A549 (cell line): Measurements from ENCODE around the gene COQ4.

Experiments
- CBX2 ChIP-seq: fragments of 200-600 bp; sonication (generic); IDR thresholded peaks from 2 replicates; pipeline ENCODE4 v1.6.1; 2016; ENCODE audit warnings: low read depth, mild to moderate bottlenecking, borderline replicate concordance
- CHD2 ChIP-seq: fragments of 150-350 bp; IDR thresholded peaks from 2 replicates; pipeline ENCODE4 v1.6.1; 2014; ENCODE audit warnings: low read length; ENCODE audit not compliant: partially characterized antibody
- CTCF ChIP-seq: fragments of >200 bp; sonication (Bioruptor Twin); formaldehyde crosslinking; IDR thresholded peaks from 3 replicates; pipeline ENCODE4 v1.5.1; 2016
- EP300 ChIP-seq, 2 experiments: fragments of >200 bp; sonication (Bioruptor Twin); formaldehyde crosslinking; IDR thresholded peaks; 2 replicates in 1 of 2; 3 replicates in 1 of 2; pipeline ENCODE4 v1.6.1; 2016 to 2017
- FOSL2 ChIP-seq, 2 experiments: fragments of 450-650 bp in 1 of 2; fragments of >200 bp in 1 of 2; sonication (Bioruptor Twin) in 1 of 2; formaldehyde crosslinking; IDR thresholded peaks; 2 replicates each; pipeline versions ENCODE4 v1.5.0 to v1.6.1; 2016 to 2020; ENCODE audit warnings: mild to moderate bottlenecking in 1 of 2, moderate library complexity in 1 of 2
- MAZ ChIP-seq: fragments of 150-350 bp; IDR thresholded peaks from 2 replicates; pipeline ENCODE4 v1.6.1; 2014; ENCODE audit warnings: antibody characterized with exemption, low read depth, low read length, borderline replicate concordance
- POLR2A ChIP-seq: IDR thresholded peaks from 2 replicates; pipeline ENCODE4 v1.6.1; 2012; ENCODE audit warnings: mild to moderate bottlenecking, low read length
- REST ChIP-seq: fragments of 200-600 bp; sonication (generic); IDR thresholded peaks from 2 replicates; pipeline ENCODE4 v1.6.1; 2016; ENCODE audit warnings: antibody characterized with exemption, mild to moderate bottlenecking, moderate library complexity
- ZC3H11A ChIP-seq: fragments of 450-650 bp; IDR thresholded peaks from 2 replicates; pipeline ENCODE4 v1.6.1; 2014; ENCODE audit warnings: antibody characterized with exemption, mild to moderate bottlenecking
- ZNF302 ChIP-seq: fragments of 250-450 bp; sonication (Bioruptor Pico); IDR thresholded peaks from 2 replicates; pipeline ENCODE4 v1.9.0; 2021; ENCODE audit warnings: inconsistent platforms, mild to moderate bottlenecking, moderate library complexity

DNA sequence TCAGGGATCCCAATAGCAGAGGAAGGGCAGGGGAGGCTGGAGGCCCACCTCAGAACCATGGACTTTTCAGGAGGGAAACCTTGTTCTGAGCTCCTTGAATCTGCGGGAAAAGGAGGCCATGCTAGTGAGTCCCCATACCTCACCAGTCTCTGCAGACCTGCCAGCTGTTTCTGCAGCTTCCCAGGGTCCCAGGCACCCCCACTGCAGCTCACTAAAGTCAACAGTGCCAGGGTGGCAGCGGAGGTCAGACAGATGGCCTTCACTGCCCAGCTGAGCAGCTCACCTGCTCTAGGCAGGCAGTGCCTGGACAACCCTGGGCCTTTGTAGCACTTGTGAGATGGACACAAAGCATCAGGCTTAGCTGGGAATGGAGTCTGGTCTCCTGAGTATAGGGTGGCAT is 13.3 kb downstream of the COQ4 start:
- TF ChIP-seq CTCF: no peak
- no peak for TF ChIP-seq REST
- TF ChIP-seq ZC3H11A: no peak
- TF ChIP-seq ZNF302: no peak
- no peak for TF ChIP-seq CBX2
- TF ChIP-seq EP300 (IDR thresholded peaks at IDR 0.05): no peak
- TF ChIP-seq MAZ: no peak
- TF ChIP-seq POLR2A: no peak
- TF ChIP-seq CHD2: no peak
- no peak for TF ChIP-seq FOSL2 (IDR thresholded peaks at IDR 0.05)
- no peak for TF ChIP-seq FOSL2 (CRISPR knock-in tag; IDR thresholded peaks at IDR 0.05)
